CD14-positive monocyte (primary cell): ENCODE data around the gene CADM1. TPM values are rescaled to one million over a fixed set of nuclear protein-coding genes. Genes with fewer than 3 reads are reported as not detected.

Experiments
- DNase-seq, 3 donors: peaks; one replicate each; pipeline ENCODE4 v3.0.0-alpha.2; 2011 to 2022
- H2AFZ ChIP-seq: 2 replicates; pipeline ENCODE4 v1.6.0; 2012; ENCODE audit warnings: mild to moderate bottlenecking, low read depth, low read length, inconsistent platforms; ENCODE audit not compliant: insufficient read depth, poor library complexity, severe bottlenecking
- H3K27ac ChIP-seq, 2 donors: 1 replicate in 1 of 2; 2 replicates in 1 of 2; pipeline ENCODE4 v1.5.1; 2012 to 2013; ENCODE audit warnings: low read length in 2 of 2, control low read depth in 1 of 2, inconsistent platforms in 1 of 2, low read depth in 1 of 2, mild to moderate bottlenecking in 1 of 2
- H3K27me3 ChIP-seq, 2 donors: one replicate each; pipeline versions ENCODE4 v1.6.0 to v1.6.1; 2011 to 2013; ENCODE audit warnings: low read length in 2 of 2; ENCODE audit not compliant: control insufficient read depth in 2 of 2, insufficient read depth in 2 of 2
- H3K36me3 ChIP-seq, 2 donors: replicated peaks in 1 of 2; 1 replicate in 1 of 2; 2 replicates in 1 of 2; pipeline versions ENCODE4 v1.5.1 to v1.6.1; 2012 to 2013; ENCODE audit warnings: low read length in 2 of 2, control low read depth in 1 of 2, inconsistent platforms in 1 of 2, mild to moderate bottlenecking in 1 of 2; ENCODE audit not compliant: insufficient read depth in 2 of 2, control insufficient read depth in 1 of 2
- H3K4me1 ChIP-seq, 2 donors: 1 replicate in 1 of 2; 2 replicates in 1 of 2; pipeline versions ENCODE4 v1.5.1 to v1.6.1; 2012 to 2013; ENCODE audit warnings: low read length in 2 of 2, control low read depth in 1 of 2, inconsistent platforms in 1 of 2, mild to moderate bottlenecking in 1 of 2, moderate library complexity in 1 of 2; ENCODE audit not compliant: insufficient read depth in 2 of 2, control insufficient read depth in 1 of 2
- H3K4me2 ChIP-seq: replicated peaks from 2 replicates; pipeline ENCODE3; 2012; ENCODE audit warnings: low read length, moderate library complexity, mild to moderate bottlenecking; ENCODE audit not compliant: poor library complexity, severe bottlenecking; ENCODE audit errors: extremely low read depth
- H3K4me3 ChIP-seq, 3 experiments: fragments of 200-600 bp in 1 of 3; sonication (generic) in 1 of 3; replicated peaks in 1 of 3; 1 replicate in 2 of 3; 2 replicates in 1 of 3; pipeline ENCODE4 v1.5.1; 2011 to 2013; ENCODE audit warnings: low read length in 3 of 3, mild to moderate bottlenecking in 3 of 3, control low read depth in 2 of 3, low read depth in 2 of 3, inconsistent platforms in 1 of 3, moderate library complexity in 1 of 3
- H3K79me2 ChIP-seq: 2 replicates; pipeline ENCODE4 v1.6.0; 2012; ENCODE audit warnings: mild to moderate bottlenecking, control low read depth, inconsistent platforms, low read length, moderate library complexity; ENCODE audit not compliant: insufficient read depth
- H3K9ac ChIP-seq: 2 replicates; pipeline ENCODE4 v1.6.0; 2017; ENCODE audit warnings: low read length, mild to moderate bottlenecking; ENCODE audit not compliant: insufficient read depth, poor library complexity, severe bottlenecking
- H3K9me3 ChIP-seq, 2 donors: replicated peaks in 1 of 2; 1 replicate in 1 of 2; 2 replicates in 1 of 2; pipeline versions ENCODE4 v1.5.1 to v1.6.1; 2012 to 2013; ENCODE audit warnings: low read length in 2 of 2, control low read depth in 1 of 2; ENCODE audit not compliant: control insufficient read depth in 1 of 2, insufficient read depth in 1 of 2
- H4K20me1 ChIP-seq: 2 replicates; pipeline ENCODE4 v1.6.0; 2012; ENCODE audit warnings: mild to moderate bottlenecking, low read length, control low read depth, moderate library complexity; ENCODE audit not compliant: insufficient read depth
- H3K27ac Mint-ChIP-seq, 7 donors: one replicate each; pipeline ENCODE4 v1.8.0; 2020; ENCODE audit warnings: mild to moderate bottlenecking in 7 of 7, mixed read lengths in 7 of 7, moderate library complexity in 6 of 7, inconsistent platforms in 2 of 7
- H3K27me3 Mint-ChIP-seq, 3 donors: one replicate each; pipeline ENCODE4 v1.8.0; 2021 to 2022; ENCODE audit warnings: low read depth in 3 of 3, mild to moderate bottlenecking in 3 of 3, mixed read lengths in 3 of 3, moderate library complexity in 3 of 3, inconsistent platforms in 1 of 3
- H3K36me3 Mint-ChIP-seq, 2 donors: one replicate each; pipeline ENCODE4 v1.8.0; 2020; ENCODE audit warnings: mixed read lengths in 2 of 2, inconsistent platforms in 1 of 2, mild to moderate bottlenecking in 1 of 2
- H3K4me1 Mint-ChIP-seq: one replicate; pipeline ENCODE4 v1.8.0; 2020; ENCODE audit warnings: mild to moderate bottlenecking, mixed read lengths
- H3K4me3 Mint-ChIP-seq, 2 donors: one replicate each; pipeline ENCODE4 v1.8.0; 2020; ENCODE audit warnings: mild to moderate bottlenecking in 2 of 2, mixed read lengths in 2 of 2, moderate library complexity in 1 of 2
- H3K9me3 Mint-ChIP-seq, 7 donors: one replicate each; pipeline ENCODE4 v1.8.0; 2020 to 2022; ENCODE audit warnings: mixed read lengths in 7 of 7, mild to moderate bottlenecking in 6 of 7, moderate library complexity in 6 of 7, inconsistent platforms in 2 of 7
- CTCF ChIP-seq: fragments of 200-600 bp; IDR thresholded peaks from one replicate; pipeline ENCODE4 v1.8.0; 2022; ENCODE audit warnings: antibody characterized with exemption, mild to moderate bottlenecking
- whole genome bisulfite sequencing: methylation state at CpG from one replicate; pipeline ENCODE4 v1.1.5; 2013; ENCODE audit warnings: missing lambda C conversion rate; ENCODE audit not compliant: insufficient coverage; 5-methylcytosine and 5-hydroxymethylcytosine counted together
- intact Hi-C, 2 donors: fragments of 100-400 bp; cut with micrococcal nuclease; formaldehyde crosslinking; loops; one replicate each; pipeline versions ENCODE4 v1.15.0 to v1.15.1; 2023
- polyA plus RNA-seq, 3 donors: library from polyadenylated mRNA; depleted of rRNA in 1 of 3; unstranded in 2 of 3; stranded (reverse) in 1 of 3; fragments of 300-500 nt in 2 of 3; fragments of >200 nt in 1 of 3; fragmentation: Illumina TruSeq in 2 of 3; gene quantifications; 1 replicate in 2 of 3; 2 replicates in 1 of 3; pipeline ENCODE4 v1.2.3, GENCODE V29; 2012 to 2021

CADM1 gene
- polyA plus RNA-seq, 3 donors: not detected

- Mint-ChIP-seq H3K27ac (no peak overlapping the region), H3K4me1 (no peaks in the 10 kb centered on the region), H3K4me3 (no peak overlapping the region), H3K36me3 (no peaks in the 10 kb centered on the region), H3K27me3 (peaks cover 0 to 3% (median 0%) of the 10 kb centered on the region in 3 donors), H3K9me3 (peaks cover 0 to 2% (median 0%) of the 10 kb centered on the region in 7 donors)
- TF ChIP-seq CTCF: no peak
- intact Hi-C loops: no loop called here
- no peak for DNase-seq
- no peaks in the 10 kb centered on the region for H3K27me3 ChIP-seq
- no peaks in the 10 kb centered on the region for H4K20me1 ChIP-seq
- H3K4me2 ChIP-seq: no peak overlapping the region
- no peaks in the 10 kb centered on the region for H3K4me1 ChIP-seq
- no peak overlapping the region for H3K9ac ChIP-seq
- H3K4me3 ChIP-seq: no peak overlapping the region
- no peaks in the 10 kb centered on the region for H3K79me2 ChIP-seq
- WGBS: 100% methylated on average over 1 of the region's 5 CpGs
- H3K9me3 ChIP-seq: no peaks in the 10 kb centered on the region
- no peak overlapping the region for H2AFZ ChIP-seq
- no peaks in the 10 kb centered on the region for H3K36me3 ChIP-seq
- no peak overlapping the region for H3K27ac ChIP-seq
Measured at GRCh38 chr11:115194802-115195110, 309.5 kb downstream of the CADM1 start.

GRCh38 chr11:115193914-115194801 is 310.1 kb downstream of the CADM1 start:
- DNase-seq: no peak
- H3K9me3 ChIP-seq: no peaks in the 10 kb centered on the region
- no peaks in the 10 kb centered on the region for H3K27me3 ChIP-seq
- no peak overlapping the region for H3K4me3 Mint-ChIP-seq
- peaks cover 0 to 2% (median 0%) of the 10 kb centered on the region in 3 donors for H3K27me3 Mint-ChIP-seq
- no peaks in the 10 kb centered on the region for H3K4me1 Mint-ChIP-seq
- H3K27ac ChIP-seq: no peak overlapping the region
- no peaks in the 10 kb centered on the region for H4K20me1 ChIP-seq
- intact Hi-C loops: no loop called here
- no peak overlapping the region for H3K27ac Mint-ChIP-seq
- no peak overlapping the region for H3K9ac ChIP-seq
- TF ChIP-seq CTCF: no peak
- no peaks in the 10 kb centered on the region for H3K79me2 ChIP-seq
- no peaks in the 10 kb centered on the region for H3K36me3 ChIP-seq
- H3K9me3 Mint-ChIP-seq: peaks cover 0 to 2% (median 0%) of the 10 kb centered on the region in 7 donors
- no peaks in the 10 kb centered on the region for H3K36me3 Mint-ChIP-seq
- 74% methylated on average over 6 of the region's 15 CpGs for WGBS
- H3K4me3 ChIP-seq: no peak overlapping the region
- no peak overlapping the region for H3K4me2 ChIP-seq
- no peak overlapping the region for H2AFZ ChIP-seq
- no peaks in the 10 kb centered on the region for H3K4me1 ChIP-seq
